K562 (cell line): ENCODE measurements around the gene ATG13. TPM values are rescaled to one million over a fixed set of nuclear protein-coding genes. Genes with fewer than 3 reads are reported as not detected.

Experiments
- ARID1B ChIP-seq: fragments of 450-650 bp; IDR thresholded peaks from 2 replicates; pipeline ENCODE4 v1.6.1; 2016; ENCODE audit warnings: antibody characterized with exemption, mild to moderate bottlenecking, inconsistent platforms
- ARID4B ChIP-seq: sonication (generic); formaldehyde crosslinking; IDR thresholded peaks from 2 replicates; pipeline ENCODE4 v1.8.0; 2022; ENCODE audit warnings: mild to moderate bottlenecking, missing genetic modification reagents
- ATF1 ChIP-seq, 2 experiments: fragments of 450-650 bp in 1 of 2; IDR thresholded peaks; 2 replicates each; pipeline ENCODE4 v1.6.1; 2016; ENCODE audit warnings: missing compliant biosample characterization in 1 of 2, missing genetic modification characterization in 1 of 2
- CCAR2 ChIP-seq: fragments of 200-400 bp; formaldehyde crosslinking; IDR thresholded peaks from 2 replicates; pipeline ENCODE4 v1.6.1; 2017; ENCODE audit warnings: mild to moderate bottlenecking, low read depth, low read length
- COPS2 ChIP-seq: fragments of 450-650 bp; conservative IDR thresholded peaks from 2 replicates; pipeline ENCODE4 v1.6.1; 2016; ENCODE audit warnings: mild to moderate bottlenecking, moderate library complexity
- ETS2 ChIP-seq: IDR thresholded peaks from 2 replicates; pipeline ENCODE4 v1.6.1; 2016; ENCODE audit warnings: borderline replicate concordance, missing genetic modification characterization, mild to moderate bottlenecking, moderate library complexity, missing compliant biosample characterization; ENCODE audit not compliant: poor library complexity, severe bottlenecking
- POLR2AphosphoS5 ChIP-seq: IDR thresholded peaks from 2 replicates; pipeline ENCODE4 v1.6.1; 2011; ENCODE audit warnings: mild to moderate bottlenecking, low read depth, low read length, moderate library complexity; ENCODE audit not compliant: control insufficient read depth, insufficient read depth
- PREB ChIP-seq: sonication (generic); formaldehyde crosslinking; IDR thresholded peaks from 2 replicates; pipeline ENCODE4 v1.8.1; 2023; ENCODE audit warnings: mild to moderate bottlenecking, missing genetic modification reagents
- PTRF ChIP-seq: fragments of 450-650 bp; IDR thresholded peaks from 2 replicates; pipeline ENCODE4 v1.6.1; 2016; ENCODE audit warnings: mild to moderate bottlenecking, missing genetic modification characterization, missing compliant biosample characterization
- SIN3B ChIP-seq: fragments of 450-650 bp; IDR thresholded peaks from 2 replicates; pipeline ENCODE4 v1.6.1; 2017; ENCODE audit warnings: low read depth, mild to moderate bottlenecking, moderate library complexity
- SMC3 ChIP-seq: conservative IDR thresholded peaks from 2 replicates; pipeline ENCODE4 v1.6.1; 2011; ENCODE audit warnings: low read depth, low read length, improper control_type of control experiment; ENCODE audit not compliant: insufficient read depth
- TAL1 ChIP-seq: fragments of 450-650 bp; IDR thresholded peaks from 2 replicates; pipeline ENCODE4 v1.6.1; 2016; ENCODE audit warnings: mild to moderate bottlenecking
- ZBTB26 ChIP-seq: fragments of 450-650 bp; formaldehyde crosslinking; IDR thresholded peaks from 2 replicates; pipeline ENCODE4 v1.4.0; 2022; ENCODE audit warnings: missing genetic modification characterization
- ZEB2 ChIP-seq: fragments of 450-650 bp; IDR thresholded peaks from 2 replicates; pipeline ENCODE4 v1.6.1; 2016
- ZNF609 ChIP-seq: sonication (generic); formaldehyde crosslinking; IDR thresholded peaks from 2 replicates; pipeline ENCODE4 v1.8.1; 2023; ENCODE audit warnings: missing genetic modification reagents, mild to moderate bottlenecking, borderline replicate concordance
- polyA plus RNA-seq, 8 experiments: library from polyadenylated mRNA; depleted of rRNA in 4 of 8; stranded (reverse) in 5 of 8; unstranded in 3 of 8; fragments of >200 nt; fragmentation: Nextera tagmentation in 2 of 8; fragmentation: Illumina TruSeq in 1 of 8; extraction: Ambion mirVana in 2 of 8; extraction: Trizol in 1 of 8; gene quantifications; 2 replicates each; pipeline versions ENCODE4 v1.2.1 to v1.2.3, GENCODE V29; 2011 to 2014; ENCODE audit warnings: inconsistent platforms in 1 of 8, missing spikeins in 1 of 8
- total RNA-seq, 7 experiments: library from RNA; depleted of rRNA in 6 of 7; stranded (reverse); fragments of >200 nt in 6 of 7; fragmentation: Illumina TruSeq in 2 of 7; extraction: Trizol in 2 of 7; gene quantifications; 2 replicates each; pipeline versions ENCODE4 v1.2.1 to v1.2.3, GENCODE V29; 2011 to 2021; ENCODE audit warnings: low replicate concordance in 1 of 7

Gene ATG13
- total and polyA plus RNA-seq, 9 of the 15 experiments (the other 6 are each of a cell fraction or from before 2014, with no cell fraction given), result 13.1 to 61.5 (median 36.5) TPM

GRCh38 chr11:46617134-46617971 lies at the start of gene ATG13, which contains the start of gene HARBI1 (continued):
- TF ChIP-seq ETS2 (tag) (no peak), ZNF609 (no peak), COPS2 (no peak), SIN3B (peak; percentile 39), ATF1 (CRISPR knock-in tag; IDR thresholded peaks at IDR 0.05) (no peak), ATF1 (tag; IDR thresholded peaks at IDR 0.05) (peak; percentile 94), ARID1B (no peak), ARID4B (CRISPR knock-in tag) (peak; percentile 73), ZBTB26 (CRISPR knock-in tag) (no peak), ZEB2 (peak; percentile 100), POLR2AphosphoS5 (peak; percentile 59), TAL1 (no peak), PTRF (tag) (no peak), SMC3 (peak; percentile 63), PREB (CRISPR knock-in tag) (no peak), CCAR2 (no peak)
